ENCODE measurements around the gene C1QTNF8.

DNA sequence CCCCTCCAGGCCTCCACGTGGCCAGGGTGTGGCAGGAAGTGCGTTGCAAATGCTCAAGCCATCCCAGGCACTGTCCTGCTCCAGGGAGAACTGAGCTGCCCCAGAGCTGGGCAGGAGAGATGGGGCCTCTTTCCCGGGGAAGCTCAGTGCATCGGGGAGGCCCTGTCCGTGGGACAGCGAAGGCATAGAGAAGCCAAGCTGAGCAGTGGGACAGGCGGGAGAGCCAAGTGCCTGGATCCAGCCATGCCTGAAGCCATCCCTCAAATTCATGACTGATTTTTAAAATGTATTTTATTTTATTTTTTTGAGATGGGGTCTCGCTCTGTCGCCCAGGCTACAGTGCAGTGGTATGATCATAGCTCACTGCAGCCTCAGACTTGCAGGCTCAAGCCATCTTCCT is 48.9 kb downstream of the C1QTNF8 start:
- TF ChIP-seq, protein P1, sequence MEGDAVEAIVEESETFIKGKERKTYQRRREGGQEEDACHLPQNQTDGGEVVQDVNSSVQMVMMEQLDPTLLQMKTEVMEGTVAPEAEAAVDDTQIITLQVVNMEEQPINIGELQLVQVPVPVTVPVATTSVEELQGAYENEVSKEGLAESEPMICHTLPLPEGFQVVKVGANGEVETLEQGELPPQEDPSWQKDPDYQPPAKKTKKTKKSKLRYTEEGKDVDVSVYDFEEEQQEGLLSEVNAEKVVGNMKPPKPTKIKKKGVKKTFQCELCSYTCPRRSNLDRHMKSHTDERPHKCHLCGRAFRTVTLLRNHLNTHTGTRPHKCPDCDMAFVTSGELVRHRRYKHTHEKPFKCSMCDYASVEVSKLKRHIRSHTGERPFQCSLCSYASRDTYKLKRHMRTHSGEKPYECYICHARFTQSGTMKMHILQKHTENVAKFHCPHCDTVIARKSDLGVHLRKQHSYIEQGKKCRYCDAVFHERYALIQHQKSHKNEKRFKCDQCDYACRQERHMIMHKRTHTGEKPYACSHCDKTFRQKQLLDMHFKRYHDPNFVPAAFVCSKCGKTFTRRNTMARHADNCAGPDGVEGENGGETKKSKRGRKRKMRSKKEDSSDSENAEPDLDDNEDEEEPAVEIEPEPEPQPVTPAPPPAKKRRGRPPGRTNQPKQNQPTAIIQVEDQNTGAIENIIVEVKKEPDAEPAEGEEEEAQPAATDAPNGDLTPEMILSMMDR (IDR thresholded peaks at IDR 0.05), result no peak
- TF ChIP-seq POLR2A (IDR thresholded peaks at IDR 0.05), result no peak
